CD14-positive monocyte (primary cell): ENCODE measurements around the gene PRKCA. TPM values are rescaled to one million over a fixed set of nuclear protein-coding genes. Genes with fewer than 3 reads are reported as not detected.

Experiments
- DNase-seq, 3 donors: peaks; one replicate each; pipeline ENCODE4 v3.0.0-alpha.2; 2011 to 2022
- H2AFZ ChIP-seq: 2 replicates; pipeline ENCODE4 v1.6.0; 2012; ENCODE audit warnings: mild to moderate bottlenecking, low read depth, low read length, inconsistent platforms; ENCODE audit not compliant: insufficient read depth, poor library complexity, severe bottlenecking
- H3K27ac ChIP-seq, 2 donors: 1 replicate in 1 of 2; 2 replicates in 1 of 2; pipeline ENCODE4 v1.5.1; 2012 to 2013; ENCODE audit warnings: low read length in 2 of 2, control low read depth in 1 of 2, inconsistent platforms in 1 of 2, low read depth in 1 of 2, mild to moderate bottlenecking in 1 of 2
- H3K27me3 ChIP-seq, 2 donors: one replicate each; pipeline versions ENCODE4 v1.6.0 to v1.6.1; 2011 to 2013; ENCODE audit warnings: low read length in 2 of 2; ENCODE audit not compliant: control insufficient read depth in 2 of 2, insufficient read depth in 2 of 2
- H3K36me3 ChIP-seq, 2 donors: replicated peaks in 1 of 2; 1 replicate in 1 of 2; 2 replicates in 1 of 2; pipeline versions ENCODE4 v1.5.1 to v1.6.1; 2012 to 2013; ENCODE audit warnings: low read length in 2 of 2, control low read depth in 1 of 2, inconsistent platforms in 1 of 2, mild to moderate bottlenecking in 1 of 2; ENCODE audit not compliant: insufficient read depth in 2 of 2, control insufficient read depth in 1 of 2
- H3K4me1 ChIP-seq, 2 donors: 1 replicate in 1 of 2; 2 replicates in 1 of 2; pipeline versions ENCODE4 v1.5.1 to v1.6.1; 2012 to 2013; ENCODE audit warnings: low read length in 2 of 2, control low read depth in 1 of 2, inconsistent platforms in 1 of 2, mild to moderate bottlenecking in 1 of 2, moderate library complexity in 1 of 2; ENCODE audit not compliant: insufficient read depth in 2 of 2, control insufficient read depth in 1 of 2
- H3K4me2 ChIP-seq: replicated peaks from 2 replicates; pipeline ENCODE3; 2012; ENCODE audit warnings: low read length, moderate library complexity, mild to moderate bottlenecking; ENCODE audit not compliant: poor library complexity, severe bottlenecking; ENCODE audit errors: extremely low read depth
- H3K4me3 ChIP-seq, 3 experiments: fragments of 200-600 bp in 1 of 3; sonication (generic) in 1 of 3; replicated peaks in 1 of 3; 1 replicate in 2 of 3; 2 replicates in 1 of 3; pipeline ENCODE4 v1.5.1; 2011 to 2013; ENCODE audit warnings: low read length in 3 of 3, mild to moderate bottlenecking in 3 of 3, control low read depth in 2 of 3, low read depth in 2 of 3, inconsistent platforms in 1 of 3, moderate library complexity in 1 of 3
- H3K79me2 ChIP-seq: 2 replicates; pipeline ENCODE4 v1.6.0; 2012; ENCODE audit warnings: mild to moderate bottlenecking, control low read depth, inconsistent platforms, low read length, moderate library complexity; ENCODE audit not compliant: insufficient read depth
- H3K9ac ChIP-seq: 2 replicates; pipeline ENCODE4 v1.6.0; 2017; ENCODE audit warnings: low read length, mild to moderate bottlenecking; ENCODE audit not compliant: insufficient read depth, poor library complexity, severe bottlenecking
- H3K9me3 ChIP-seq, 2 donors: replicated peaks in 1 of 2; 1 replicate in 1 of 2; 2 replicates in 1 of 2; pipeline versions ENCODE4 v1.5.1 to v1.6.1; 2012 to 2013; ENCODE audit warnings: low read length in 2 of 2, control low read depth in 1 of 2; ENCODE audit not compliant: control insufficient read depth in 1 of 2, insufficient read depth in 1 of 2
- H4K20me1 ChIP-seq: 2 replicates; pipeline ENCODE4 v1.6.0; 2012; ENCODE audit warnings: mild to moderate bottlenecking, low read length, control low read depth, moderate library complexity; ENCODE audit not compliant: insufficient read depth
- H3K27ac Mint-ChIP-seq, 7 donors: one replicate each; pipeline ENCODE4 v1.8.0; 2020; ENCODE audit warnings: mild to moderate bottlenecking in 7 of 7, mixed read lengths in 7 of 7, moderate library complexity in 6 of 7, inconsistent platforms in 2 of 7
- H3K27me3 Mint-ChIP-seq, 3 donors: one replicate each; pipeline ENCODE4 v1.8.0; 2021 to 2022; ENCODE audit warnings: low read depth in 3 of 3, mild to moderate bottlenecking in 3 of 3, mixed read lengths in 3 of 3, moderate library complexity in 3 of 3, inconsistent platforms in 1 of 3
- H3K36me3 Mint-ChIP-seq, 2 donors: one replicate each; pipeline ENCODE4 v1.8.0; 2020; ENCODE audit warnings: mixed read lengths in 2 of 2, inconsistent platforms in 1 of 2, mild to moderate bottlenecking in 1 of 2
- H3K4me1 Mint-ChIP-seq: one replicate; pipeline ENCODE4 v1.8.0; 2020; ENCODE audit warnings: mild to moderate bottlenecking, mixed read lengths
- H3K4me3 Mint-ChIP-seq, 2 donors: one replicate each; pipeline ENCODE4 v1.8.0; 2020; ENCODE audit warnings: mild to moderate bottlenecking in 2 of 2, mixed read lengths in 2 of 2, moderate library complexity in 1 of 2
- H3K9me3 Mint-ChIP-seq, 7 donors: one replicate each; pipeline ENCODE4 v1.8.0; 2020 to 2022; ENCODE audit warnings: mixed read lengths in 7 of 7, mild to moderate bottlenecking in 6 of 7, moderate library complexity in 6 of 7, inconsistent platforms in 2 of 7
- CTCF ChIP-seq: fragments of 200-600 bp; IDR thresholded peaks from one replicate; pipeline ENCODE4 v1.8.0; 2022; ENCODE audit warnings: antibody characterized with exemption, mild to moderate bottlenecking
- WGBS: methylation state at CpG from one replicate; pipeline ENCODE4 v1.1.5; 2013; ENCODE audit warnings: missing lambda C conversion rate; ENCODE audit not compliant: insufficient coverage; 5-methylcytosine and 5-hydroxymethylcytosine counted together
- intact Hi-C, 2 donors: fragments of 100-400 bp; cut with micrococcal nuclease; formaldehyde crosslinking; loops; one replicate each; pipeline versions ENCODE4 v1.15.0 to v1.15.1; 2023
- polyA plus RNA-seq, 3 donors: library from polyadenylated mRNA; depleted of rRNA in 1 of 3; unstranded in 2 of 3; stranded (reverse) in 1 of 3; fragments of 300-500 nt in 2 of 3; fragments of >200 nt in 1 of 3; fragmentation: Illumina TruSeq in 2 of 3; gene quantifications; 1 replicate in 2 of 3; 2 replicates in 1 of 3; pipeline ENCODE4 v1.2.3, GENCODE V29; 2012 to 2021

PRKCA gene
- polyA plus RNA-seq, 3 donors: 0.22 to 7.1 (median 0.30) TPM

- Mint-ChIP-seq H3K27ac (peak overlapping the region; percentile 81 to 93 (median 85)), H3K27me3 (no peaks in the 10 kb centered on the region), H3K4me1 (peaks cover 69% of the 10 kb centered on the region), H3K36me3 (peaks cover 1 to 15% of the 10 kb centered on the region in 2 donors), H3K4me3 (peak overlapping the region; percentile 24 to 65), H3K9me3 (peaks cover 3 to 9% (median 9%) of the 10 kb centered on the region in 7 donors)
- H3K27ac ChIP-seq: peak overlapping the region in 1 of 2 donors; percentile 78
- no peak overlapping the region for H3K9ac ChIP-seq
- intact Hi-C loops: no loop called here
- no peak overlapping the region for H2AFZ ChIP-seq
- peak overlapping the region; percentile 47 for H3K4me2 ChIP-seq
- H3K4me1 ChIP-seq: peaks cover 69 to 75% of the 10 kb centered on the region in 2 donors
- H3K9me3 ChIP-seq: peaks cover 9 to 10% of the 10 kb centered on the region in 2 donors
- WGBS: 13% methylated on average over 2 of the region's 4 CpGs
- peaks cover 0 to 8% of the 10 kb centered on the region in 2 donors for H3K36me3 ChIP-seq
- H3K27me3 ChIP-seq: no peaks in the 10 kb centered on the region
- no peak for TF ChIP-seq CTCF
- peaks cover 66% of the 10 kb centered on the region for H3K79me2 ChIP-seq
- peak in 2 of 3 donors; percentile 53 to 70 for DNase-seq
- H3K4me3 ChIP-seq: peak overlapping the region in 1 of 3 experiments; percentile 43
- H4K20me1 ChIP-seq: no peaks in the 10 kb centered on the region
These were observed 159.6 kb downstream of the PRKCA start for GRCh38 chr17:66462010-66462409.

GRCh38 chr17:66464921-66465320, 162.5 kb downstream of the PRKCA start:
- H3K4me1 ChIP-seq: peaks cover 84 to 90% of the 10 kb centered on the region in 2 donors
- H3K79me2 ChIP-seq: peaks cover 60% of the 10 kb centered on the region
- H3K27ac Mint-ChIP-seq: no peak overlapping the region
- H3K36me3 ChIP-seq: no peaks in the 10 kb centered on the region
- no CpG with 5 or more reads among the region's 3 CpGs for WGBS
- H3K9ac ChIP-seq: no peak overlapping the region
- H3K4me1 Mint-ChIP-seq: peaks cover 85% of the 10 kb centered on the region
- H3K4me2 ChIP-seq: no peak overlapping the region
- H4K20me1 ChIP-seq: no peaks in the 10 kb centered on the region
- no peak overlapping the region for H3K4me3 Mint-ChIP-seq
- no peak overlapping the region for H3K4me3 ChIP-seq
- H2AFZ ChIP-seq: no peak overlapping the region
- H3K27me3 ChIP-seq: no peaks in the 10 kb centered on the region
- peaks cover 0 to 1% (median 0%) of the 10 kb centered on the region in 7 donors for H3K9me3 Mint-ChIP-seq
- intact Hi-C loops: loop anchor here (5.0 kb wide), 1 partner anchor 33 kb away; no protein-coding TSS in a partner anchor
- no peak for DNase-seq
- H3K9me3 ChIP-seq: no peaks in the 10 kb centered on the region
- no peaks in the 10 kb centered on the region for H3K36me3 Mint-ChIP-seq
- H3K27me3 Mint-ChIP-seq: no peaks in the 10 kb centered on the region
- TF ChIP-seq CTCF: no peak
- no peak overlapping the region for H3K27ac ChIP-seq
